Measurements from ENCODE around the gene RIMKLB. TPM values are rescaled to one million over a fixed set of nuclear protein-coding genes. Genes with fewer than 3 reads are reported as not detected.
"Not testable (repeated sequence)": the region's sequence is repeated elsewhere in the genome, so short reads cannot be mapped to it uniquely, and the experiment has no call there.

Gene RIMKLB
- total and polyA plus RNA-seq, 9 donors, result 32.3 to 118 (median 42.6) TPM

GRCh38 chr12:8722286-8722800 lies 24.6 kb downstream of the RIMKLB start:
- no peak for DNase-seq
- H3K36me3 ChIP-seq, result no peaks in the 10 kb centered on the region
- intact Hi-C loops (cut with DNase I), result no loop called here
- no peak for TF ChIP-seq CTCF (IDR thresholded peaks at IDR 0.05)
- no peak for TF ChIP-seq POLR2A (IDR thresholded peaks at IDR 0.05)
- no peak for TF ChIP-seq EP300 (IDR thresholded peaks at IDR 0.05)
- peaks cover 0 to 3% of the 10 kb centered on the region in 2 donors for H3K9me3 ChIP-seq
- H3K27ac ChIP-seq, result no peak overlapping the region
- H3K4me3 ChIP-seq, result no peak overlapping the region
- no peaks in the 10 kb centered on the region for H3K4me1 ChIP-seq (ENCODE audit: insufficient read depth)
- no peaks in the 10 kb centered on the region for H3K27me3 ChIP-seq
- WGBS, 3 donors, result 93 to 97% (median 94%) methylated on average over 3 of the region's 3 CpGs

GRCh38 chr12:8734873-8735381 lies 37.1 kb downstream of the RIMKLB start:
- peak overlapping the region in 1 of 2 donors; percentile 35 for H3K27ac ChIP-seq
- H3K4me3 ChIP-seq, result no peak overlapping the region
- H3K4me1 ChIP-seq (ENCODE audit: insufficient read depth), result peaks cover 5% of the 10 kb centered on the region
- 34 to 41% (median 36%) methylated on average over 3 of the region's 3 CpGs for WGBS, 3 donors
- DNase-seq, result no peak
- H3K36me3 ChIP-seq, result no peaks in the 10 kb centered on the region
- no peak for TF ChIP-seq POLR2A (IDR thresholded peaks at IDR 0.05)
- TF ChIP-seq EP300 (IDR thresholded peaks at IDR 0.05), result no peak
- no peak for TF ChIP-seq CTCF (IDR thresholded peaks at IDR 0.05)
- intact Hi-C loops (cut with DNase I), result no loop called here
- no peaks in the 10 kb centered on the region for H3K9me3 ChIP-seq
- no peaks in the 10 kb centered on the region for H3K27me3 ChIP-seq

- no peak for DNase-seq
- intact Hi-C loops (cut with DNase I), result no loop called here
- H3K27me3 ChIP-seq, result no peaks in the 10 kb centered on the region
- TF ChIP-seq POLR2A (IDR thresholded peaks at IDR 0.05) (no peak), EP300 (IDR thresholded peaks at IDR 0.05) (no peak), CTCF (IDR thresholded peaks at IDR 0.05) (no peak)
- 83 to 92% (median 84%) methylated on average over 1 of the region's 1 CpG for WGBS, 3 donors
- H3K27ac ChIP-seq, result no peak overlapping the region
- no peaks in the 10 kb centered on the region for H3K4me1 ChIP-seq (ENCODE audit: insufficient read depth)
- H3K36me3 ChIP-seq, result no peaks in the 10 kb centered on the region
- H3K9me3 ChIP-seq, result no peaks in the 10 kb centered on the region
- no peak overlapping the region for H3K4me3 ChIP-seq
Observed at GRCh38 chr12:8742501-8742900, 44.7 kb downstream of the RIMKLB start.

- DNase-seq; H3K4me1 ChIP-seq (ENCODE audit: insufficient read depth); H3K9me3 ChIP-seq; H3K27me3 ChIP-seq; H3K4me3 ChIP-seq; intact Hi-C loops (cut with DNase I); H3K36me3 ChIP-seq; H3K27ac ChIP-seq: not testable (repeated sequence)
- WGBS, 3 donors, result 88 to 92% (median 92%) methylated on average over 6 of the region's 6 CpGs
Observed at GRCh38 chr12:8743121-8743520, 45.3 kb downstream of the RIMKLB start.

GRCh38 chr12:8745631-8746030 lies 47.8 kb downstream of the RIMKLB start:
- H3K4me3 ChIP-seq; H3K36me3 ChIP-seq; intact Hi-C loops (cut with DNase I); H3K27ac ChIP-seq; H3K9me3 ChIP-seq; H3K4me1 ChIP-seq (ENCODE audit: insufficient read depth); DNase-seq; H3K27me3 ChIP-seq: not testable (repeated sequence)
- WGBS, 3 donors, result 94 to 95% (median 95%) methylated on average over 8 of the region's 8 CpGs
